Endothelial cell of umbilical vein (primary cell): Measurements from ENCODE around the gene STK10. TPM values are rescaled to one million over a fixed set of nuclear protein-coding genes. Genes with fewer than 3 reads are reported as not detected.

Experiments used
- BruUV-seq: library from RNA; stranded (reverse); fragments of 400-500 nt; replicated peaks from 2 replicates; lab custom pipeline; 2021; lab: Mats Ljungman, UMichigan
- CTCF ChIA-PET: fragments of 300-600, 350-600 bp; sonication (Branson Sonifier 250); formaldehyde crosslinking; loops from one replicate; lab custom pipeline; 2021; ENCODE audit warnings: antibody characterized with exemption, inconsistent platforms; lab: Charles Lee
- POLR2A ChIA-PET: fragments of 300-600, 350-600 bp; sonication (Branson Sonifier 250); formaldehyde crosslinking; loops from one replicate; lab custom pipeline; 2021; ENCODE audit warnings: antibody characterized with exemption, inconsistent platforms; lab: Charles Lee
- DNase-seq: peaks from one replicate; pipeline ENCODE4 v3.0.0-alpha.2; 2011; ENCODE audit warnings: low read depth, low spot score
- FAIRE-seq: peaks from 2 replicates; lab custom pipeline; 2011; peaks lifted over from hg19 to GRCh38; lab: Jason Lieb, UNC
- H2AFZ ChIP-seq: 2 replicates; pipeline ENCODE4 v1.6.0; 2012; ENCODE audit warnings: low read depth, low read length, control low read depth, inconsistent platforms
- H3K27ac ChIP-seq: 2 replicates; pipeline ENCODE4 v1.5.1; 2011; ENCODE audit warnings: low read depth, mild to moderate bottlenecking, control low read depth, low read length, moderate library complexity; ENCODE audit not compliant: insufficient read depth
- H3K27me3 ChIP-seq, 2 experiments: 2 replicates each; pipeline versions ENCODE4 v1.6.0 to v1.6.1; 2011; ENCODE audit warnings: low read length in 2 of 2, mixed read lengths in 1 of 2; ENCODE audit not compliant: control insufficient read depth in 2 of 2, insufficient read depth in 2 of 2
- H3K36me3 ChIP-seq, 2 experiments: 2 replicates in 1 of 2; 3 replicates in 1 of 2; pipeline ENCODE4 v1.5.1; 2011; ENCODE audit warnings: low read length in 2 of 2, mild to moderate bottlenecking in 1 of 2, moderate library complexity in 1 of 2; ENCODE audit not compliant: control insufficient read depth in 2 of 2, insufficient read depth in 2 of 2; ENCODE audit errors: extremely low read depth in 1 of 2
- H3K4me1 ChIP-seq: 3 replicates; pipeline ENCODE4 v1.5.1; 2011; ENCODE audit warnings: mild to moderate bottlenecking, low read length; ENCODE audit not compliant: control insufficient read depth, insufficient read depth; ENCODE audit errors: extremely low read depth
- H3K4me2 ChIP-seq: 2 replicates; pipeline ENCODE4 v1.6.1; 2011; ENCODE audit warnings: low read length, control low read depth, mixed read lengths; ENCODE audit not compliant: insufficient read depth
- H3K4me3 ChIP-seq, 3 experiments: fragments of 200-600 bp in 1 of 3; sonication (generic), shearing (Covaris generic) in 1 of 3; replicated peaks in 1 of 3; 2 replicates each; pipeline ENCODE4 v1.5.1; 2011 to 2016; ENCODE audit warnings: control low read depth in 3 of 3, low read length in 3 of 3, mild to moderate bottlenecking in 2 of 3, inconsistent platforms in 1 of 3, low read depth in 1 of 3, moderate library complexity in 1 of 3; ENCODE audit not compliant: insufficient read depth in 1 of 3
- H3K79me2 ChIP-seq: 2 replicates; pipeline ENCODE4 v1.6.0; 2012; ENCODE audit warnings: low read length, inconsistent platforms; ENCODE audit not compliant: control insufficient read depth, insufficient read depth
- H3K9ac ChIP-seq: replicated peaks from 2 replicates; pipeline ENCODE3; 2011; ENCODE audit warnings: low read length, control low read depth; ENCODE audit not compliant: insufficient read depth; ENCODE audit errors: extremely low read depth
- H3K9me1 ChIP-seq: replicated peaks from 3 replicates; pipeline ENCODE4 v1.6.0; 2011; ENCODE audit warnings: mild to moderate bottlenecking, low read length; ENCODE audit not compliant: control insufficient read depth, insufficient read depth; ENCODE audit errors: extremely low read depth
- H3K9me3 ChIP-seq: replicated peaks from 2 replicates; pipeline ENCODE4 v1.5.1; 2012; ENCODE audit warnings: low read length, inconsistent platforms; ENCODE audit not compliant: control insufficient read depth, insufficient read depth
- H4K20me1 ChIP-seq: replicated peaks from 2 replicates; pipeline ENCODE3; 2011; ENCODE audit warnings: mild to moderate bottlenecking, low read length; ENCODE audit not compliant: control insufficient read depth, insufficient read depth; ENCODE audit errors: extremely low read depth
- CTCF ChIP-seq, 2 donors: IDR thresholded peaks; 1 replicate in 1 of 2; 2 replicates in 1 of 2; pipeline ENCODE4 v1.5.1; 2011; ENCODE audit warnings: low read length in 2 of 2, mild to moderate bottlenecking in 2 of 2, moderate library complexity in 2 of 2, control low read depth in 1 of 2, inconsistent platforms in 1 of 2, low read depth in 1 of 2; ENCODE audit not compliant: insufficient read depth in 1 of 2; ENCODE audit errors: extremely low read depth in 1 of 2
- EZH2 ChIP-seq: IDR thresholded peaks from 2 replicates; pipeline ENCODE4 v1.6.1; 2012; ENCODE audit warnings: borderline replicate concordance, low read depth, mild to moderate bottlenecking, moderate library complexity, low read length, inconsistent platforms; ENCODE audit not compliant: severe bottlenecking
- FOS ChIP-seq: IDR thresholded peaks from 2 replicates; pipeline ENCODE4 v1.6.1; 2011; ENCODE audit warnings: mild to moderate bottlenecking, low read length, moderate library complexity, borderline replicate concordance; ENCODE audit not compliant: insufficient read depth
- GATA2 ChIP-seq: IDR thresholded peaks from 2 replicates; pipeline ENCODE4 v1.7.0; 2011; ENCODE audit warnings: low read depth, mild to moderate bottlenecking, moderate library complexity, mixed read lengths, low read length; ENCODE audit not compliant: insufficient read length, insufficient read depth
- JUN ChIP-seq: IDR thresholded peaks from 2 replicates; pipeline ENCODE4 v1.6.1; 2011; ENCODE audit warnings: borderline replicate concordance, low read depth; ENCODE audit not compliant: insufficient read length, insufficient read depth
- MAX ChIP-seq: IDR thresholded peaks from 2 replicates; pipeline ENCODE4 v1.6.1; 2011; ENCODE audit not compliant: insufficient read depth, insufficient read length
- MYC ChIP-seq: IDR thresholded peaks from one replicate; pipeline ENCODE4 v1.6.1; 2011; ENCODE audit warnings: mild to moderate bottlenecking, low read depth, low read length
- POLR2A ChIP-seq: IDR thresholded peaks from 2 replicates; pipeline ENCODE4 v1.6.1; 2012; ENCODE audit warnings: low read depth, mild to moderate bottlenecking, control low read depth, low read length
- POLR2AphosphoS5 ChIP-seq: IDR thresholded peaks from 2 replicates; pipeline ENCODE4 v1.6.1; 2012; ENCODE audit warnings: low read depth, mild to moderate bottlenecking, control low read depth, low read length, moderate library complexity; ENCODE audit not compliant: insufficient read depth
- dilution Hi-C: fragments of 300-500 bp; cut with MboI; formaldehyde crosslinking; loops from one replicate; pipeline ENCODE4 v1.15.0; 2019; ENCODE audit warnings: low sequenced_read_pairs; ENCODE audit not compliant: extremely low pct_ligation_motif_present
- intact Hi-C: fragments of 100-400 bp; cut with micrococcal nuclease; formaldehyde crosslinking; loops from one replicate; pipeline ENCODE4 v1.10.0; 2022
- polyA plus RNA-seq, 4 experiments: library from polyadenylated mRNA; depleted of rRNA in 3 of 4; stranded (reverse) in 3 of 4; unstranded in 1 of 4; fragments of >200 nt; gene quantifications; 2 replicates each; pipeline versions ENCODE4 v1.2.1 to v1.2.3, GENCODE V29; 2011 to 2012; ENCODE audit warnings: missing spikeins in 1 of 4
- total RNA-seq: library from RNA; stranded (reverse); gene quantifications from 2 replicates; pipeline ENCODE4 v1.2.3, GENCODE V29; 2021

STK10 gene
- total and polyA plus RNA-seq, 2 donors (not counting 3 experiments of a cell fraction or from before 2014, with no cell fraction given) = 16.9 to 47.2 TPM

- Histone ChIP-seq H2AFZ (no peak overlapping the region), H3K79me2 (no peaks in the 10 kb centered on the region), H3K4me1 (peaks cover 7% of the 10 kb centered on the region), H3K36me3 (no peaks in the 10 kb centered on the region), H3K4me2 (no peak overlapping the region), H3K4me3 (no peak overlapping the region), H3K9me3 (no peaks in the 10 kb centered on the region), H3K27ac (no peak overlapping the region), H4K20me1 (no peaks in the 10 kb centered on the region), H3K9ac (no peak overlapping the region), H3K9me1 (no peaks in the 10 kb centered on the region), H3K27me3 (no peaks in the 10 kb centered on the region)
- intact Hi-C loops = no loop called here
- dilution Hi-C loops = no loop called here
- ChIA-PET POLR2A (no interaction called here), CTCF (interaction anchor here (0.9 to 1.9 kb wide), 5 partner anchors 9 to 16 kb away, joined by 3 to 13 read pairs (median 5); partner anchors contain the start of gene STK10)
- FAIRE-seq (no peak), DNase-seq (no peak)
- BruUV-seq = no TSS peak
- TF ChIP-seq POLR2A (no peak), MAX (no peak), JUN (no peak), FOS (no peak), POLR2AphosphoS5 (no peak), EZH2 (no peak), GATA2 (no peak), MYC (no peak), CTCF (IDR thresholded peaks at IDR 0.05; ENCODE audit: extremely low read depth in 1 of 2, insufficient read depth in 1 of 2, low read depth in 1 of 2, low read length in 2 of 2) (no peak)
Measured at GRCh38 chr5:172172912-172173563, 15.0 kb downstream of the STK10 start.
